ENCODE data around the gene LDLRAD2. TPM values are rescaled to one million over a fixed set of nuclear protein-coding genes. Genes with fewer than 3 reads are reported as not detected.
A peak's percentile ranks its signal among the peaks of the same experiment; 100 is the strongest.

The LDLRAD2 gene
- total RNA-seq, 1 donor from 2014 or later, result not detected

- DNase-seq (ENCODE audit: low spot score) (no peak), ATAC-seq (no peak)
These were observed 28.9 kb downstream of the LDLRAD2 start for GRCh38 chr1:21840981-21841380.

- ATAC-seq (no peak), DNase-seq (ENCODE audit: low spot score) (no peak)
These were observed 29.9 kb downstream of the LDLRAD2 start for GRCh38 chr1:21841852-21842466.

- DNase-seq (ENCODE audit: low spot score) (peak; percentile 42), ATAC-seq (no peak)
These were observed 30.6 kb downstream of the LDLRAD2 start for GRCh38 chr1:21842606-21843162.

- ATAC-seq (no peak), DNase-seq (ENCODE audit: low spot score) (no peak)
These were observed 31.1 kb downstream of the LDLRAD2 start for GRCh38 chr1:21843208-21843607.

GRCh38 chr1:21843996-21844395, 31.9 kb downstream of the LDLRAD2 start:
- no peak for ATAC-seq
- DNase-seq (ENCODE audit: low spot score), result peak; percentile 44

- peak; percentile 43 for DNase-seq (ENCODE audit: low spot score)
- ATAC-seq, result no peak
These were observed 33.9 kb downstream of the LDLRAD2 start for GRCh38 chr1:21845646-21846641.

- DNase-seq (ENCODE audit: low spot score), result no peak
These were observed 35.4 kb downstream of the LDLRAD2 start for GRCh38 chr1:21847223-21848205.

GRCh38 chr1:21848524-21849174, 36.6 kb downstream of the LDLRAD2 start:
- ATAC-seq, result no peak
- no peak for DNase-seq (ENCODE audit: low spot score)

More at GRCh38 chr1:21847223-21848205, 35.4 kb downstream of the LDLRAD2 start:
- no peak for ATAC-seq

GRCh38 chr1:21849909-21850576, 38.0 kb downstream of the LDLRAD2 start:
- ATAC-seq (no peak), DNase-seq (ENCODE audit: low spot score) (no peak)

- ATAC-seq, result no peak
- DNase-seq (ENCODE audit: low spot score), result peak; percentile 42
These were observed 39.6 kb downstream of the LDLRAD2 start for GRCh38 chr1:21851430-21852250.

GRCh38 chr1:21852282-21853130, 40.4 kb downstream of the LDLRAD2 start:
- DNase-seq (ENCODE audit: low spot score), result no peak
- no peak for ATAC-seq

GRCh38 chr1:21853131-21853427, 41.0 kb downstream of the LDLRAD2 start:
- no peak for DNase-seq (ENCODE audit: low spot score)

GRCh38 chr1:21854090-21854750, 42.2 kb downstream of the LDLRAD2 start:
- no peak for DNase-seq (ENCODE audit: low spot score)

More at GRCh38 chr1:21853131-21853427, 41.0 kb downstream of the LDLRAD2 start:
- ATAC-seq, result no peak

GRCh38 chr1:21854751-21855131, 42.7 kb downstream of the LDLRAD2 start:
- DNase-seq (ENCODE audit: low spot score), result no peak
- no peak for ATAC-seq

More at GRCh38 chr1:21854090-21854750, 42.2 kb downstream of the LDLRAD2 start:
- ATAC-seq, result no peak

- DNase-seq (ENCODE audit: low spot score) (no peak), ATAC-seq (peak; percentile 21)
These were observed 43.4 kb downstream of the LDLRAD2 start for GRCh38 chr1:21855257-21856096.

GRCh38 chr1:21857142-21857839, 45.2 kb downstream of the LDLRAD2 start:
- no peak for ATAC-seq
- DNase-seq (ENCODE audit: low spot score), result no peak

Data from left lobe of liver (tissue), 2 donors.